Mesenchymal stem cell (in vitro differentiated cells and primary cell): ENCODE measurements around the gene OR10T2.
"Not testable (repeated sequence)": the region's sequence is repeated elsewhere in the genome, so short reads cannot be mapped to it uniquely, and the experiment has no call there.

Experiments
- DNase-seq: peaks from one replicate; pipeline ENCODE4 v3.0.0-alpha.2; 2013
- H2AFZ ChIP-seq: one replicate; pipeline ENCODE4 v1.6.1; 2013; ENCODE audit warnings: low read depth, mild to moderate bottlenecking, control low read depth, inconsistent platforms, low read length, moderate library complexity
- H2AK5ac ChIP-seq: 2 replicates; pipeline ENCODE4 v1.6.1; 2013; ENCODE audit warnings: low read length, moderate library complexity, mild to moderate bottlenecking, inconsistent platforms; ENCODE audit not compliant: severe bottlenecking
- H2BK120ac ChIP-seq: one replicate; pipeline ENCODE4 v1.6.1; 2013; ENCODE audit warnings: low read depth, mild to moderate bottlenecking, inconsistent platforms, low read length, moderate library complexity
- H2BK12ac ChIP-seq, 2 experiments: one replicate each; pipeline ENCODE4 v1.6.1; 2013; ENCODE audit warnings: inconsistent platforms in 2 of 2, low read length in 2 of 2, mild to moderate bottlenecking in 2 of 2, moderate library complexity in 2 of 2, control low read depth in 1 of 2
- H2BK15ac ChIP-seq: one replicate; pipeline ENCODE4 v1.6.1; 2013; ENCODE audit warnings: mild to moderate bottlenecking, low read depth, inconsistent platforms; ENCODE audit not compliant: poor library complexity, severe bottlenecking
- H2BK5ac ChIP-seq: 2 replicates; pipeline ENCODE4 v1.6.1; 2013; ENCODE audit warnings: low read depth, mild to moderate bottlenecking, low read length, control low read depth, inconsistent platforms; ENCODE audit not compliant: poor library complexity, severe bottlenecking
- H3K14ac ChIP-seq, 2 experiments: one replicate each; pipeline ENCODE4 v1.6.1; 2013; ENCODE audit warnings: inconsistent platforms in 2 of 2, low read length in 2 of 2, control low read depth in 1 of 2, mild to moderate bottlenecking in 1 of 2, moderate library complexity in 1 of 2
- H3K18ac ChIP-seq, 2 experiments: one replicate each; pipeline ENCODE4 v1.6.1; 2013; ENCODE audit warnings: inconsistent platforms in 2 of 2, low read length in 2 of 2, control low read depth in 1 of 2, low read depth in 1 of 2, mild to moderate bottlenecking in 1 of 2
- H3K23ac ChIP-seq, 2 experiments: one replicate each; pipeline ENCODE4 v1.6.1; 2013; ENCODE audit warnings: inconsistent platforms in 2 of 2, low read length in 2 of 2, mild to moderate bottlenecking in 2 of 2, moderate library complexity in 2 of 2, control low read depth in 1 of 2
- H3K27ac ChIP-seq: 2 replicates; pipeline ENCODE4 v1.5.1; 2013; ENCODE audit warnings: mild to moderate bottlenecking, moderate library complexity, low read length, control low read depth, inconsistent platforms; ENCODE audit not compliant: poor library complexity, severe bottlenecking
- H3K27me3 ChIP-seq, 2 experiments: 2 replicates each; pipeline versions ENCODE4 v1.6.1 to v1.7.0; 2013; ENCODE audit warnings: low read length in 2 of 2, mild to moderate bottlenecking in 2 of 2, moderate library complexity in 2 of 2, control low read depth in 1 of 2, inconsistent platforms in 1 of 2; ENCODE audit not compliant: control insufficient read depth in 1 of 2, insufficient read depth in 1 of 2
- H3K36me3 ChIP-seq, 2 experiments: 2 replicates each; pipeline versions ENCODE4 v1.6.1 to v1.7.0; 2013; ENCODE audit warnings: low read length in 2 of 2, control low read depth in 1 of 2, inconsistent platforms in 1 of 2, low read depth in 1 of 2, mild to moderate bottlenecking in 1 of 2; ENCODE audit not compliant: insufficient read depth in 2 of 2, control insufficient read depth in 1 of 2
- H3K4ac ChIP-seq, 2 experiments: one replicate each; pipeline ENCODE4 v1.6.1; 2013; ENCODE audit warnings: inconsistent platforms in 2 of 2, low read length in 2 of 2, mild to moderate bottlenecking in 2 of 2, moderate library complexity in 2 of 2, control low read depth in 1 of 2, low read depth in 1 of 2
- H3K4me1 ChIP-seq: 2 replicates; pipeline ENCODE4 v1.6.1; 2013; ENCODE audit warnings: low read depth, low read length, control low read depth; ENCODE audit not compliant: control insufficient read depth, insufficient read depth
- H3K4me2 ChIP-seq: 2 replicates; pipeline ENCODE4 v1.6.1; 2013; ENCODE audit warnings: low read length, mild to moderate bottlenecking, inconsistent platforms; ENCODE audit not compliant: poor library complexity, severe bottlenecking
- H3K4me3 ChIP-seq, 2 experiments: 2 replicates each; pipeline versions ENCODE4 v1.5.1 to v1.7.0; 2013; ENCODE audit warnings: low read length in 2 of 2, mild to moderate bottlenecking in 2 of 2, control low read depth in 1 of 2, low read depth in 1 of 2; ENCODE audit not compliant: insufficient read depth in 1 of 2
- H3K79me1 ChIP-seq: replicated peaks from 2 replicates; pipeline ENCODE4 v1.6.1; 2013; ENCODE audit warnings: mild to moderate bottlenecking, control low read depth, low read length, inconsistent platforms; ENCODE audit not compliant: poor library complexity, severe bottlenecking
- H3K9ac ChIP-seq: 2 replicates; pipeline ENCODE4 v1.7.0; 2013; ENCODE audit warnings: mild to moderate bottlenecking, low read length, moderate library complexity
- H3K9me3 ChIP-seq: 2 replicates; pipeline ENCODE4 v1.7.0; 2013; ENCODE audit warnings: mild to moderate bottlenecking, low read length; ENCODE audit not compliant: control insufficient read depth
- H4K8ac ChIP-seq: one replicate; pipeline ENCODE4 v1.6.1; 2013; ENCODE audit warnings: inconsistent platforms, mild to moderate bottlenecking, low read length, moderate library complexity
- H4K91ac ChIP-seq: one replicate; pipeline ENCODE4 v1.6.1; 2013; ENCODE audit warnings: mild to moderate bottlenecking, low read length, inconsistent platforms
- WGBS: methylation state at CpG from one replicate; pipeline ENCODE4 v1.1.7; 2013; ENCODE audit warnings: mixed read lengths; 5-methylcytosine and 5-hydroxymethylcytosine counted together

OR10T2 gene

GRCh38 chr1:158354255-158354654 is 45.0 kb downstream of the OR10T2 start:
- no peak overlapping the region for H3K4me2 ChIP-seq
- H3K79me1 ChIP-seq: no peaks in the 10 kb centered on the region
- no peak overlapping the region for H3K4me3 ChIP-seq
- no peaks in the 10 kb centered on the region for H3K36me3 ChIP-seq
- H3K4me1 ChIP-seq: no peaks in the 10 kb centered on the region
- H3K4ac ChIP-seq: no peak overlapping the region
- no peaks in the 10 kb centered on the region for H3K27me3 ChIP-seq
- no peak overlapping the region for H2BK120ac ChIP-seq
- no peak overlapping the region for H2AFZ ChIP-seq
- WGBS: 46% methylated on average over 2 of the region's 2 CpGs
- H3K27ac ChIP-seq: no peak overlapping the region
- H2BK12ac ChIP-seq: no peak overlapping the region
- no peak overlapping the region for H4K91ac ChIP-seq
- DNase-seq: no peak
- no peak overlapping the region for H2AK5ac ChIP-seq
- no peak overlapping the region for H4K8ac ChIP-seq
- no peak overlapping the region for H3K18ac ChIP-seq
- no peak overlapping the region for H3K9ac ChIP-seq
- no peak overlapping the region for H2BK15ac ChIP-seq
- H3K9me3 ChIP-seq: no peaks in the 10 kb centered on the region
- H2BK5ac ChIP-seq: no peak overlapping the region
- H3K14ac ChIP-seq: no peak overlapping the region
- no peak overlapping the region for H3K23ac ChIP-seq

GRCh38 chr1:158353303-158354075 is 45.8 kb downstream of the OR10T2 start, which contains the start of gene CD1E:
TSS of gene CD1E (plus strand) at chr1:158353894. CDS start at chr1:158353989, 95 bp downstream.
- Histone ChIP-seq H2BK5ac (no peak within 1 kb of the TSS), H3K4me1 (no peaks in the 10 kb centered on the region), H3K9me3 (no peaks in the 10 kb centered on the region), H3K79me1 (no peaks in the 10 kb centered on the region), H2AK5ac (no peak within 1 kb of the TSS), H2BK15ac (no peak within 1 kb of the TSS), H3K4me2 (no peak within 1 kb of the TSS), H3K18ac (no peak within 1 kb of the TSS), H4K91ac (no peak within 1 kb of the TSS), H2AFZ (no peak within 1 kb of the TSS), H3K14ac (no peak within 1 kb of the TSS), H2BK120ac (no peak within 1 kb of the TSS), H3K27me3 (no peaks in the 10 kb centered on the region), H3K36me3 (no peaks in the 10 kb centered on the region), H3K4me3 (no peak within 1 kb of the TSS), H3K9ac (no peak within 1 kb of the TSS), H4K8ac (no peak within 1 kb of the TSS), H3K27ac (no peak within 1 kb of the TSS), H2BK12ac (no peak within 1 kb of the TSS), H3K23ac (no peak within 1 kb of the TSS), H3K4ac (no peak within 1 kb of the TSS)
- 22% methylated on average over 5 of the region's 6 CpGs for WGBS
- DNase-seq: no peak

- not testable (repeated sequence) for H2BK12ac ChIP-seq, H2BK15ac ChIP-seq, H3K4me1 ChIP-seq, H3K27me3 ChIP-seq, H3K4ac ChIP-seq, H4K8ac ChIP-seq, H3K79me1 ChIP-seq, H3K4me3 ChIP-seq, H3K4me2 ChIP-seq, H3K18ac ChIP-seq, H3K27ac ChIP-seq, H2AFZ ChIP-seq, H2BK120ac ChIP-seq, H3K14ac ChIP-seq, H3K9ac ChIP-seq, H2AK5ac ChIP-seq, H3K23ac ChIP-seq, DNase-seq, H3K9me3 ChIP-seq, H4K91ac ChIP-seq, H2BK5ac ChIP-seq, H3K36me3 ChIP-seq
- 93% methylated on average over 17 of the region's 24 CpGs for WGBS
Measured at GRCh38 chr1:158348946-158349345, 50.3 kb downstream of the OR10T2 start.
